ENCODE data around the gene TDP2. TPM values are rescaled to one million over a fixed set of nuclear protein-coding genes. Genes with fewer than 3 reads are reported as not detected.

TDP2 gene
- total and polyA plus RNA-seq, 2 donors (not counting 1 experiment from before 2014, with no cell fraction given), result 19.4 to 63.5 TPM

- no CpG with 5 or more reads among the region's 2 CpGs for WGBS (ENCODE audit: insufficient coverage)
- Mint-ChIP-seq H3K27me3 (peaks cover 4% of the 10 kb centered on the region), H3K27ac (no peak overlapping the region), H3K9me3 (ENCODE audit: insufficient read depth) (no peaks in the 10 kb centered on the region), H3K4me3 (no peak overlapping the region), H3K4me1 (no peaks in the 10 kb centered on the region)
- Histone ChIP-seq H3K79me2 (ENCODE audit: control insufficient read depth, insufficient read depth, low read length) (no peaks in the 10 kb centered on the region), H3K27me3 (replicated peaks in 1 of 4; ENCODE audit: control extremely low read depth in 1 of 4, control insufficient read depth in 3 of 4, insufficient read depth in 4 of 4, low read length in 3 of 4) (no peaks in the 10 kb centered on the region), H3K27ac (ENCODE audit: low read length in 2 of 2) (no peak overlapping the region), H3K4me2 (replicated peaks; ENCODE audit: low read depth, low read length, poor library complexity, severe bottlenecking) (no peak overlapping the region), H3K4me3 (ENCODE audit: control extremely low read depth in 1 of 5, extremely low read depth in 1 of 5, insufficient read depth in 1 of 5, low read depth in 2 of 5, low read length in 4 of 5) (no peak overlapping the region), H3K9ac (ENCODE audit: low read length) (no peak overlapping the region), H4K20me1 (ENCODE audit: control insufficient read depth, insufficient read depth, low read length, poor library complexity, severe bottlenecking) (no peaks in the 10 kb centered on the region), H3K36me3 (replicated peaks in 1 of 2; ENCODE audit: control extremely low read depth in 1 of 2, control insufficient read depth in 1 of 2, extremely low read depth in 1 of 2, insufficient read depth in 2 of 2, low read length in 1 of 2) (no peaks in the 10 kb centered on the region), H2AFZ (ENCODE audit: insufficient read depth, low read depth, low read length, poor library complexity, severe bottlenecking) (no peak overlapping the region), H3K9me3 (ENCODE audit: control extremely low read depth in 1 of 3, control insufficient read depth in 2 of 3, insufficient read depth in 1 of 3, low read length in 2 of 3) (no peaks in the 10 kb centered on the region), H3K4me1 (ENCODE audit: control insufficient read depth in 2 of 2, insufficient read depth in 2 of 2, low read length in 2 of 2) (no peaks in the 10 kb centered on the region)
- ChIA-PET POLR2A (interaction anchor here (0.7 kb wide), 1 partner anchor 66 kb away, joined by 3 read pairs; no protein-coding TSS in a partner anchor), CTCF (interaction anchor here (0.7 kb wide), 1 partner anchor 75 kb away, joined by 3 read pairs; no protein-coding TSS in a partner anchor)
- intact Hi-C loops (cut with micrococcal nuclease), result no loop called here
- TF ChIP-seq CTCF (IDR thresholded peaks at IDR 0.05) (no peak), EZH2 (IDR thresholded peaks at IDR 0.05; ENCODE audit: borderline replicate concordance, insufficient read depth, low read depth, low read length, poor library complexity, severe bottlenecking) (no peak)
- no peak for DNase-seq
- no peak for ATAC-seq (ENCODE audit: low read depth)
Measured at GRCh38 chr6:24613361-24614042, 53.2 kb downstream of the TDP2 start.

- TF ChIP-seq CTCF (IDR thresholded peaks at IDR 0.05), result no peak
- TF ChIP-seq EZH2 (IDR thresholded peaks at IDR 0.05; ENCODE audit: borderline replicate concordance, insufficient read depth, low read depth, low read length, poor library complexity, severe bottlenecking), result no peak
- ChIA-PET CTCF (no interaction called here), POLR2A (no interaction called here)
- H3K4me3 Mint-ChIP-seq, result no peak overlapping the region
- intact Hi-C loops (cut with micrococcal nuclease), result no loop called here
- H3K27ac Mint-ChIP-seq, result no peak overlapping the region
- Histone ChIP-seq H3K27ac (ENCODE audit: low read length in 2 of 2) (no peak overlapping the region), H3K9ac (ENCODE audit: low read length) (no peak overlapping the region), H3K9me3 (ENCODE audit: control extremely low read depth in 1 of 3, control insufficient read depth in 2 of 3, insufficient read depth in 1 of 3, low read length in 2 of 3) (no peaks in the 10 kb centered on the region), H3K4me2 (replicated peaks; ENCODE audit: low read depth, low read length, poor library complexity, severe bottlenecking) (no peak overlapping the region), H3K4me3 (ENCODE audit: control extremely low read depth in 1 of 5, extremely low read depth in 1 of 5, insufficient read depth in 1 of 5, low read depth in 2 of 5, low read length in 4 of 5) (no peak overlapping the region), H3K27me3 (replicated peaks in 1 of 4; ENCODE audit: control extremely low read depth in 1 of 4, control insufficient read depth in 3 of 4, insufficient read depth in 4 of 4, low read length in 3 of 4) (no peaks in the 10 kb centered on the region), H3K4me1 (ENCODE audit: control insufficient read depth in 2 of 2, insufficient read depth in 2 of 2, low read length in 2 of 2) (no peaks in the 10 kb centered on the region), H2AFZ (ENCODE audit: insufficient read depth, low read depth, low read length, poor library complexity, severe bottlenecking) (no peak overlapping the region), H4K20me1 (ENCODE audit: control insufficient read depth, insufficient read depth, low read length, poor library complexity, severe bottlenecking) (no peaks in the 10 kb centered on the region), H3K36me3 (replicated peaks in 1 of 2; ENCODE audit: control extremely low read depth in 1 of 2, control insufficient read depth in 1 of 2, extremely low read depth in 1 of 2, insufficient read depth in 2 of 2, low read length in 1 of 2) (no peaks in the 10 kb centered on the region), H3K79me2 (ENCODE audit: control insufficient read depth, insufficient read depth, low read length) (no peaks in the 10 kb centered on the region)
- H3K27me3 Mint-ChIP-seq, result peaks cover 4% of the 10 kb centered on the region
- ATAC-seq (ENCODE audit: low read depth), result no peak
- H3K4me1 Mint-ChIP-seq, result no peaks in the 10 kb centered on the region
- no peak for DNase-seq
- H3K9me3 Mint-ChIP-seq (ENCODE audit: insufficient read depth), result no peaks in the 10 kb centered on the region
- WGBS (ENCODE audit: insufficient coverage), result 100% methylated on average over 3 of the region's 4 CpGs
Measured at GRCh38 chr6:24610672-24611071, 56.0 kb downstream of the TDP2 start.

All from B cell (primary cell).